H1 (cell line): Measurements from ENCODE around the gene STAT4.

Experiments used
- KDM1A ChIP-seq: fragments of 200-600, 300-600 bp; sonication (generic); IDR thresholded peaks from 2 replicates; pipeline ENCODE4 v1.7.1; 2016; ENCODE audit warnings: mild to moderate bottlenecking, low read length, borderline replicate concordance
- POLR2AphosphoS5 ChIP-seq: IDR thresholded peaks from 2 replicates; pipeline ENCODE4 v1.6.1; 2011; ENCODE audit warnings: low read depth, low read length
- SP4 ChIP-seq: IDR thresholded peaks from 2 replicates; pipeline ENCODE4 v1.6.1; 2012; ENCODE audit warnings: low read length, inconsistent platforms
- SRF ChIP-seq: IDR thresholded peaks from 2 replicates; pipeline ENCODE4 v1.6.1; 2011; ENCODE audit warnings: mild to moderate bottlenecking, low read depth, low read length, moderate library complexity
- TF ChIP-seq, protein P1 (sequence below): IDR thresholded peaks from 2 replicates; pipeline ENCODE4 v1.6.1; 2012; ENCODE audit warnings: low read length, inconsistent platforms
- TF ChIP-seq, protein P2 (sequence below), 3 experiments: IDR thresholded peaks; 1 replicate in 2 of 3; 2 replicates in 1 of 3; pipeline versions ENCODE4 v1.5.1 to v1.6.1; 2011; ENCODE audit warnings: low read length in 3 of 3, mild to moderate bottlenecking in 3 of 3, inconsistent platforms in 2 of 3, low read depth in 1 of 3, moderate library complexity in 1 of 3; ENCODE audit not compliant: insufficient read depth in 1 of 3; ENCODE audit errors: control extremely low read depth in 1 of 3

DNA sequence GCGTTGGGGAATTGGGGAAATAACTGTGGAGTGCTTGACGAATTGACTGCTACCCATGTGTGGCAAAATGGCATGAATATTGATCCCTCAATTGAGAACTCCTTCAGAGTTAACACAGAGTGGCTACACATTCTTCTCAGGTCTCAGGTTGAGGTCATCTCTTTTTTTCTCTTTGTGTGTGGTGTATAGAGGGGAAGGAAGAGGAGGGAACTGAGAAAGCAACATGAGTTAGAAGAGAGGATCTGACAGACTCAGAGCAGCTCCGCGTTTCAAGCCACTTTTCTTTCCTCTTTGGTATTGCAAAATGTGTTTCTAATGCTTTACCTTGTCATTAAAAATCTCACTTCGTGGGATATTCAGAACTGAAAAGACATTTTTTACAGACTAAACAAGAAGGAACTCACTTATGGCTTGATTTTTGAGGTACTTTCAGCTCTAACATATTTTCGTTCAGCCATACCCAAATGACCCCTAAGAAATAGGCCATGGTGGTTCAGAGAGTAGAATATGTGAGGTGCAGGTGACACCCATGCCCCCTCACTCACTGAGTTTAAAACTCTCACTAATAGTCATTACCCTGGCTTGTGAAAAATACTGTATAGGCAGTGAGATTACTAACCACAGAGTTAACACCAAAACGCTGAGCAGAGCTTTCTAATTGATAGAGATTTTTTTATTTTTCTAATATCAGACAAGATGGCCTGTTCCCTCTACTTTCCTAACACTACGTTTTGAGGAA lies 22.5 kb downstream of the STAT4 start:
- no peak for TF ChIP-seq POLR2AphosphoS5
- TF ChIP-seq, protein P1, sequence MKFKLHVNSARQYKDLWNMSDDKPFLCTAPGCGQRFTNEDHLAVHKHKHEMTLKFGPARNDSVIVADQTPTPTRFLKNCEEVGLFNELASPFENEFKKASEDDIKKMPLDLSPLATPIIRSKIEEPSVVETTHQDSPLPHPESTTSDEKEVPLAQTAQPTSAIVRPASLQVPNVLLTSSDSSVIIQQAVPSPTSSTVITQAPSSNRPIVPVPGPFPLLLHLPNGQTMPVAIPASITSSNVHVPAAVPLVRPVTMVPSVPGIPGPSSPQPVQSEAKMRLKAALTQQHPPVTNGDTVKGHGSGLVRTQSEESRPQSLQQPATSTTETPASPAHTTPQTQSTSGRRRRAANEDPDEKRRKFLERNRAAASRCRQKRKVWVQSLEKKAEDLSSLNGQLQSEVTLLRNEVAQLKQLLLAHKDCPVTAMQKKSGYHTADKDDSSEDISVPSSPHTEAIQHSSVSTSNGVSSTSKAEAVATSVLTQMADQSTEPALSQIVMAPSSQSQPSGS, result no peak
- TF ChIP-seq KDM1A, result no peak
- TF ChIP-seq, protein P2, sequence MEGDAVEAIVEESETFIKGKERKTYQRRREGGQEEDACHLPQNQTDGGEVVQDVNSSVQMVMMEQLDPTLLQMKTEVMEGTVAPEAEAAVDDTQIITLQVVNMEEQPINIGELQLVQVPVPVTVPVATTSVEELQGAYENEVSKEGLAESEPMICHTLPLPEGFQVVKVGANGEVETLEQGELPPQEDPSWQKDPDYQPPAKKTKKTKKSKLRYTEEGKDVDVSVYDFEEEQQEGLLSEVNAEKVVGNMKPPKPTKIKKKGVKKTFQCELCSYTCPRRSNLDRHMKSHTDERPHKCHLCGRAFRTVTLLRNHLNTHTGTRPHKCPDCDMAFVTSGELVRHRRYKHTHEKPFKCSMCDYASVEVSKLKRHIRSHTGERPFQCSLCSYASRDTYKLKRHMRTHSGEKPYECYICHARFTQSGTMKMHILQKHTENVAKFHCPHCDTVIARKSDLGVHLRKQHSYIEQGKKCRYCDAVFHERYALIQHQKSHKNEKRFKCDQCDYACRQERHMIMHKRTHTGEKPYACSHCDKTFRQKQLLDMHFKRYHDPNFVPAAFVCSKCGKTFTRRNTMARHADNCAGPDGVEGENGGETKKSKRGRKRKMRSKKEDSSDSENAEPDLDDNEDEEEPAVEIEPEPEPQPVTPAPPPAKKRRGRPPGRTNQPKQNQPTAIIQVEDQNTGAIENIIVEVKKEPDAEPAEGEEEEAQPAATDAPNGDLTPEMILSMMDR (IDR thresholded peaks at IDR 0.05; ENCODE audit: control extremely low read depth in 1 of 3, insufficient read depth in 1 of 3, low read depth in 1 of 3, low read length in 3 of 3), result no peak
- no peak for TF ChIP-seq SP4
- no peak for TF ChIP-seq SRF
